Measurements from ENCODE around the gene KIAA1217.

GRCh38 chr10:24448351-24448999 is 239.5 kb downstream of the KIAA1217 start:
- no peak for TF ChIP-seq CTCF (IDR thresholded peaks at IDR 0.05)
- no peak for TF ChIP-seq EZH2phosphoT487 (IDR thresholded peaks at IDR 0.05; ENCODE audit: borderline replicate concordance, low read depth)
- TF ChIP-seq POLR2AphosphoS5 (IDR thresholded peaks at IDR 0.05; ENCODE audit: low read depth, low read length), result no peak
- TF ChIP-seq TEAD4 (IDR thresholded peaks at IDR 0.05; ENCODE audit: borderline replicate concordance, insufficient read depth), result no peak
